Adipose tissue (tissue), 3 donors: ENCODE results near the gene GPATCH3. TPM values are rescaled to one million over a fixed set of nuclear protein-coding genes. Genes with fewer than 3 reads are reported as not detected.
A peak's percentile ranks its signal among the peaks of the same experiment; 100 is the strongest.
"Not testable (repeated sequence)": the region's sequence is repeated elsewhere in the genome, so short reads cannot be mapped to it uniquely, and the experiment has no call there.

Experiments
- H3K27ac ChIP-seq: one replicate; pipeline ENCODE4 v1.5.1; 2013; ENCODE audit warnings: low read depth, low read length
- WGBS, 3 donors: extraction: QIAGEN DNeasy Blood & Tissue Kit; methylation state at CpG; one replicate each; pipeline ENCODE4 v1.1.7; 2013; 5-methylcytosine and 5-hydroxymethylcytosine counted together
- polyA plus RNA-seq, 3 donors: library from polyadenylated mRNA; stranded (reverse); fragments of 200-250 nt; gene quantifications; one replicate each; pipeline ENCODE4 v1.2.3, GENCODE V29; 2013
- donor health status: healthy with polysubstance abuse.
- donor health status: Bipolar disorder and iron deficiency.
- donor health status: healthy.

Gene GPATCH3
- polyA plus RNA-seq, result 10 to 100 TPM in 1 of 3 donors, 1 to 10 TPM in 2; 6.3 to 16.5 (median 9.4) TPM

- peak within 1 kb of the TSS; percentile 51 for H3K27ac ChIP-seq
- 0% methylated on average over 50 of the region's 50 CpGs for WGBS, 3 donors
Measured at GRCh38 chr1:26900001-26900814, at the start of gene GPATCH3. GPATCH3 (minus strand) TSS chr1:26900467; CDS start chr1:26900442, 25 bp downstream.

GRCh38 chr1:26949926-26950319, 49.7 kb upstream of the GPATCH3 start:
- WGBS, 3 donors, result 69 to 85% (median 75%) methylated on average over 3 of the region's 3 CpGs
- no peak overlapping the region for H3K27ac ChIP-seq

GRCh38 chr1:26949266-26949925, 49.1 kb upstream of the GPATCH3 start:
- H3K27ac ChIP-seq, result no peak overlapping the region
- WGBS, 3 donors, result 73 to 77% (median 73%) methylated on average over 1 of the region's 1 CpG

- H3K27ac ChIP-seq, result not testable (repeated sequence)
- 91 to 92% (median 91%) methylated on average over 16 of the region's 16 CpGs for WGBS, 3 donors
Measured at GRCh38 chr1:26948725-26949057, 48.4 kb upstream of the GPATCH3 start.

- H3K27ac ChIP-seq, result no peak overlapping the region
- 36 to 82% (median 76%) methylated on average over 4 of the region's 4 CpGs for WGBS, 3 donors
Measured at GRCh38 chr1:26946270-26946669, 46.0 kb upstream of the GPATCH3 start.

GRCh38 chr1:26945728-26946127, 45.5 kb upstream of the GPATCH3 start:
- 50 to 91% (median 76%) methylated on average over 8 of the region's 8 CpGs for WGBS, 3 donors
- H3K27ac ChIP-seq, result no peak overlapping the region

- no peak overlapping the region for H3K27ac ChIP-seq
- WGBS, 3 donors, result 19 to 78% (median 73%) methylated on average over 2 of the region's 2 CpGs
Measured at GRCh38 chr1:26945138-26945537, 44.9 kb upstream of the GPATCH3 start.

- H3K27ac ChIP-seq, result no peak overlapping the region
- WGBS, 3 donors, result 97 to 98% (median 97%) methylated on average over 12 of the region's 12 CpGs
Measured at GRCh38 chr1:26942656-26943055, 42.4 kb upstream of the GPATCH3 start.

GRCh38 chr1:26941311-26941710, 41.0 kb upstream of the GPATCH3 start:
- 79 to 95% (median 94%) methylated on average over 8 to 10 of the region's 10 CpGs for WGBS, 3 donors
- no peak overlapping the region for H3K27ac ChIP-seq

- no peak overlapping the region for H3K27ac ChIP-seq
Measured at GRCh38 chr1:26938659-26939025, 38.4 kb upstream of the GPATCH3 start.

GRCh38 chr1:26938004-26938658, 37.9 kb upstream of the GPATCH3 start:
- 64 to 91% (median 88%) methylated on average over 4 of the region's 4 CpGs for WGBS, 3 donors

More at GRCh38 chr1:26938659-26939025, 38.4 kb upstream of the GPATCH3 start:
- WGBS, 3 donors, result 67 to 90% (median 90%) methylated on average over 2 of the region's 2 CpGs

GRCh38 chr1:26936823-26937222, 36.6 kb upstream of the GPATCH3 start:
- H3K27ac ChIP-seq, result no peak overlapping the region
- 69 to 90% (median 87%) methylated on average over 6 of the region's 6 CpGs for WGBS, 3 donors

More at GRCh38 chr1:26938004-26938658, 37.9 kb upstream of the GPATCH3 start:
- no peak overlapping the region for H3K27ac ChIP-seq

- H3K27ac ChIP-seq, result no peak overlapping the region
- 81 to 88% (median 82%) methylated on average over 3 of the region's 3 CpGs for WGBS, 3 donors
Measured at GRCh38 chr1:26932531-26932930, 32.3 kb upstream of the GPATCH3 start.

GRCh38 chr1:26923711-26924110, 23.4 kb upstream of the GPATCH3 start:
- no peak overlapping the region for H3K27ac ChIP-seq
- WGBS, 3 donors, result 90 to 95% (median 94%) methylated on average over 3 of the region's 3 CpGs

- 36 to 94% (median 87%) methylated on average over 3 of the region's 3 CpGs for WGBS, 3 donors
- no peak overlapping the region for H3K27ac ChIP-seq
Measured at GRCh38 chr1:26922901-26923300, 22.6 kb upstream of the GPATCH3 start.

- 9 to 39% (median 38%) methylated on average over 6 of the region's 6 CpGs for WGBS, 3 donors
- H3K27ac ChIP-seq, result no peak overlapping the region
Measured at GRCh38 chr1:26922431-26922729, 22.1 kb upstream of the GPATCH3 start.

- H3K27ac ChIP-seq, result no peak within 1 kb of the TSS
Measured at GRCh38 chr1:26921540-26922430, 21.5 kb upstream of the GPATCH3 start, which contains the start of gene NUDC. NUDC (plus strand) TSS chr1:26921743; CDS start chr1:26921849, 106 bp downstream.

GRCh38 chr1:26921126-26921539, 20.9 kb upstream of the GPATCH3 start:
- WGBS, 3 donors, result 12 to 17% (median 15%) methylated on average over 7 of the region's 7 CpGs
- H3K27ac ChIP-seq, result no peak overlapping the region

More at GRCh38 chr1:26921540-26922430, 21.5 kb upstream of the GPATCH3 start, which contains the start of gene NUDC:
- 0 to 1% (median 1%) methylated on average over 77 to 83 of the region's 83 CpGs for WGBS, 3 donors
